NOMO-1 treated with DMSO at 0.1 percent for 48 hours (cell line): Measurements from ENCODE around the gene VIP.
"Not testable (repeated sequence)": the region's sequence is repeated elsewhere in the genome, so short reads cannot be mapped to it uniquely, and the experiment has no call there.

ENCODE experiments used
- DNase-seq: peaks from one replicate; lab custom pipeline; 2025; ENCODE audit not compliant: unreplicated experiment; lab: John Stamatoyannopoulos, UW

VIP gene

DNA sequence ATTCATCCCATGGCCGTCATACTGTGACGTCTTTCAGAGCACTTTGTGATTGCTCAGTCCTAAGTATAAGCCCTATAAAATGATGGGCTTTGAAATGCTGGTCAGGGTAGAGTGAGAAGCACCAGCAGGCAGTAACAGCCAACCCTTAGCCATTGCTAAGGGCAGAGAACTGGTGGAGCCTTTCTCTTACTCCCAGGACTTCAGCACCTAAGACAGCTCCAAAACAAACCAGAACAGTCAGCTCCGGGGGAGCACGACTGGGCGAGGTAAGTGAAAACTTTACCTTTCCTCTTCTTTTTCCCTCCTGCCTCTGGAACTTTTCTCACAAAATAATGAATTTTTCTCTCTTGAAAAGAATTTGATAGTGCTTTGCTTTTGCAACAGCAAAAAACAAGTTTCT, at the start of gene VIP:
TSS of gene VIP (plus strand) at position 104 of the 400 bp plus-strand sequence. CDS start 1,381 bp downstream, outside the sequence.
- peak; percentile 1 for DNase-seq

DNA sequence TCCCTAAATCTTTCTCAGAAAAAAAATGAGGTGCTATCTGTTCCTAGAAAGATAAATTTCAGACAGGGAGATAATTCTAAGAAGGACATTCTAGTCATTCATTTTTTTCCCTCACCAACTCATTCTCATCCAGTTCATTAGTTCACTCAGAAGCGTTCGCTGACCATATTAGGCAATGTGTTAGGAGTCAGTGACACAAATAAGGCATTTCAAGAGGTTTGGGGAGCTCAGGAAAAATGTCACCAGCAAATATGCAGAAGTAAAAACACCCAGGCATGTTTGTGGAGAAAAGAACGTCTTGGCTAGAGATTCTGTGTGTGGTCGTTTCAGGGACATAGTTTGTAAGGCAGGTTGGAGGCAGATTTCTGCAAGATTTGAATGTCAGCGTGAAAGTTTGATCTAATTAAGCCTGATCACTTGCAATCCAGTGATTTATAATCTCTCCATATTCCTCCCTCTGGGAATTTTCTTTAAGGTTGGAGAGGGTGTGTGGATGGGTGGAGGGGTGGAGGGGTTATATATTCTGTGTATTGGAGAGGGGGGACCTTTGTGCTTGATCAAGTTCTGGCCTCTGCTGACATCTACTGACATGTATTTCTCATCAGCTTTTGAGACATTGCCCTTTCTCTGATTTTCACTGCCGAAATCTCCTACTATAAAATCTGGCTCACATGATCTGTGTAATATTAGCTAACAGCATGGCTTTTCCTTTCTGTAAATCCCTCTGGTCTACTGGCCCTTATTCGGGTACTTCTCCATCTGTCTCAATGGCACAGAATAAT, 49.3 kb upstream of the VIP start:
- no peak for DNase-seq

DNA sequence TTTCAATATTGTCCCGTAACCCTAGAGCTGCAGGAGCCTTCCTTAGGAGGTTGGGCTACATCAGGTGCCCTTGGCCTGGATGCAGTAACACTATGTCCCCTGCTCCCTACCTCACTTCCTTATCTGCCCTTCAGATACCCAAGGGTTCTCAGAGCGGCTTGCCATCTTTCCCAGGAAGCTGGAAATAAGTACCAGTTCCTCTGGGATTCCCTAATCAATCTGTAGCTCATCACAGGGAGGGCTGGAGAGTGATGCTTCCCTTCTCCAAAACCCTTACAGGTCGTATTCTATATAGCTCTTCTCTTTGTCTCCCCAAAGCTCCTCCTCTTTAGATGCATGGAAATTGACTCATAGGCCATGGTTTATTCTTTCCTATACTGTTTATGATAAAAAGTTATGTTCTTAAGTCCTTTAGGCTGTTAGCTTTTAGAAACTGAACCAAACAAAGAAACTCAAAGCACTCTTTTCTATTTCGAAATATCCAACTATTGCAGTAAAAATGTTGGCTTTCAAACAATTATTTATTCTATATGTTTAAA, 48.7 kb upstream of the VIP start:
- no peak for DNase-seq

DNA sequence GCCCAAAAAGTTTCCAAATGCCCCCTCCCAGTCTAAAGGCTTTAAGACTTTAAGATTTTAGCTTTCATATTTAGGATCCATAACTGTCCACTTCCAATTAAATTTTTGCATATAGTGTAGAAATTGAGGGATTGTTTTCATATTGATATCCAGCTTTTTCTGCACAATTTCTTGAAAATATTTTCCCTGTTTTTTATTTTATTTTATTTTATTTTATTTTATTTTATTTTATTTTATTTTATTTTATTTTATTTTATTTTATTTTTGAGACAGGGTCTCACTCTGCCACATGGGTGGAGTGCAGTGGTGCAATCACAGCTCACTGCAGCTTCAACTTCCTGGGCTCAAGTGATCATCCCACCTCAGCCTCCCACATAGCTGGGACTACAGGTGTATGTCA, 46.8 kb upstream of the VIP start:
- DNase-seq: not testable (repeated sequence)

DNA sequence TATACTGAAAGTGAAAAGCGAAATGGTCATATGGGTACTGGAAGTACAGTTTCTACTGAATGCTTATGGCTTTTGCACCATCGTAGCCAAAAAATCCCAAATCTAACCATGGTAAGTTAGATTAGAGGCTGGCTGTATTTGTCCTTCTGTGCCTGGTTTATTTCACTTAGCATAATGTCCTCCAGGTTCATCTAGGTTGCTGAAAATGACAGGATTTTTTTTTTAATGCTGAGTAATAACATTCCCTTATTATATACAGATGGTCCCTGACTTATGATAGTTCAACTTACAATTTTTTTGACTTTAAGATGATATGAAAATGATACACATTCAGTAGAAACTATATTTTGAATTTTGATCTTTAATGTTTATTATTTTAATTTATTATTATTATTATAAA, 45.3 kb upstream of the VIP start:
- DNase-seq: no peak

DNA sequence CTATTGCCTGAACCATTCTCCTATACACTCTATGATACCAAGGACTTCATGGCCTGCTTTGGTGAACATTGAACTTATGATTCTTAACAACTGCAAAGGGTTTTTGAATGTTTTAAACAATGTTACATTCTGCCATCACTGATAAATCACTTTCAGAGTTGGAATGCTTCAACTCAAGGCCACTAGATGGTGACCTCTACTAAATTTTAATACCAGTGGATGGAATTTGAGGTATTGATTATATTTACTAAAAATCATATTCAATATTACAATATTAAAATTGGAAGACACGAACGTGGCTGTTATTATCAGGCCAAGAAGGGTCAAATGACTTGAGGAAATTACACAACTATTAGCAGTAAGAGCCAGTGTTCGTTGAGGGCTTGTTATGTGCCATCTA, 34.3 kb upstream of the VIP start:
- DNase-seq: no peak

DNA sequence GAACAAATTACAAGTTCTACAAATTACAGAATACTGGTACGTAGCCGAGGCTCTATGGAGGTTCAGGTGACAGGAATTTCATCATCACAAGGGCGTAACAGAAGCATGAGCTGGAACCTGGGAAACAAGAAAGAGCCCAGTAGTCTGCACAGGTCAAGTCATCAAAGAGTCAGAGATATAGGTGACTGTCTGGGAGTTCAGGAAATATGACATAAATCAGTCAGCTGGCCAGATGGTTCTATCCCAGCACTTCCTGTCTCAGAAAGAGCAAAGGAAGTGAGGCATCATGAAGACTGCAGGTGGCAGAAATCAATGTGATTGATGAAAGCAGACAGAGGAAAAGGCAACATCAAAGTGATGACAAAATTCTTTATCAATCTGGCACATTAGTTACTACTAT, 29.6 kb upstream of the VIP start:
- DNase-seq: no peak

DNA sequence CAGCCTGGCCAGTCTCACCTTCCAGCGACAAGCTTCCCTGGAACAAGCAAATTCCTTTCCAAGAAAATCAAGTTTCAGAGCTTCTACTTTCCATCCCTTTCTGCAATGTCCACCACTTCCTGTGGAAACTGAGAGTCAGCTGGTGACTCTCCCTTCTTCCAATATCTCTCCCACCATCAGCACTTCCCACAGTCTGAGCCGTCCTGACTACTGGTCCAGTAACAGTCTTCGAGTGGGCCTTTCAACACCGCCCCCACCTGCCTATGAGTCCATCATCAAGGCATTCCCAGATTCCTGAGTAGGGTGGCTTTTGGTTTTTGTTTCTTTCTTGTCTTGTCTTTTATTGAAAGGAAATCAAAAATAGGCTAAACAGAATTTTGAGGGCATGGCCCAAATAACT, 28.6 kb upstream of the VIP start:
- no peak for DNase-seq

DNA sequence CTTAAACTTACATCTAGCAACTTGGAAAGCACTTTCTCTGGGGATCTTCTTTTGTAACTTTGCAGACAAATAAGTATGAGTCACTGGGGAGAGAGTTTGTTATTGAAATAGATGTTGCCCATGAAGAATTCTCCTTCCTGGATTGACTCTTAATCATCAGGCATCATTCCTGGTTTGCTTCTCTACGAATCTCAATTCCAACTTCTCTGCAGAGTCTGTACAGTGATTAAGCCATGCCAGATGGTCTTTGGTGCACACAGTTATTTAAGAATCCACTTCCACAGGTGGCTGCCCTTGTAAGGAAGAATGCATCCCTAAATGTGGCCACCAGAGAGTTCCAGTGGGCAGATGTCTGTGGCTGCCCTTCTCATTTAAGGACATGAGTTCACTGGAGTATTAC, 27.2 kb upstream of the VIP start:
- DNase-seq: no peak

DNA sequence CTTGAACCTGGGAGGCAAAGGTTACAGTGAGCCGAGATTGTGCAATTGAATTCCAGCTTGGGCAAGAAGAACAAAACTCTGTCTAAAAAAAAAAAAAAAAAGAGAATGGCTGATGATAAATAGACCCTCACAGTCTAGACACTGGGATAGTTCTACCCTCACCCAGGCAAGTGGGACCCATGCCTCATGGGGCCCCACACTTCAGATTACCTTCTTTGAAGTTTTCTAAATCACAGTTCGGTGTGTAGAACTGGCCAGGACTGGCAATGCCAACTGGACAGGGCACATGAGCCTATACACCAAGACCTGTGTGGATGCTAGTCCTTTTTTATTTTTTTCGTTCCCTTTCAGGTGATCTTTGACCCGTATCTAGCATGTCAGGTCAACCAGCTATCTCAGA, 24.3 kb upstream of the VIP start:
- no peak for DNase-seq

DNA sequence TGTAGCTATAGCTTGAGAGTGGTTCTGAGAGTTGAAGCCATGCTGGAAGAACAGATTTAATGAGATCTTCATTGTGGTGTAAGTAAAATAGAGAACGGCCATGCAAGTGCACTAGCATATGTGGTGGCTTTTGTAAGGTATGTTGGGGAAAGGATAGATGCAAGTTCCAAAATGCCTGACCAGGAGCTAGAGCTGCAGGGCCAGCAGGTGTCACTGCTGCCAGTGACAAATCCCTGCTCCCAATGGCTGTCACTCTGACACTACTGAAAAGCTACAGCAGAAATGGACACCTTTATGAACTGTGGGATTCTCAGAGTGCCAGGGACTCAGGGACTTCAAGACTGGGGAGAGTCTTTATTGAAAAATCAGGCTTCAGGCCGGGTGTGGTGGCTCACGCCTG, 23.1 kb upstream of the VIP start:
- no peak for DNase-seq

DNA sequence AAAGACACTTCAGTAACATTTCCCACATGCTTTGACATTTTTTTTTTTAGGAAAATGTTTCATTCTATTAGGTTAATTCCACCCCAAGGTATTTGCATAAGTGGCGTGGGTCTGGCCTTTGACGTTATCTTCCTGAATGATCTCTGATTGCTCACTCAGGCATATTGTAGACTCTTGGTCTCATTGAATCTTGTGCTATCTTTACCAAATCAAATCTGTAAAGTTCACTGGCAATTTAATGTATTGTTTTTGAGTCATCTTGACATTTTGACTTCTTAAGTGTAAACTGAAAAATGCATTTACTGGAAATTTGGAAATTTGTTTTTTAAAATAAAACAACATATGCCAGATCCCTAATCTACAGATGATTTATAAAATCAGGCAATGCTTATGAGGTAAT, 16.0 kb upstream of the VIP start:
- no peak for DNase-seq

DNA sequence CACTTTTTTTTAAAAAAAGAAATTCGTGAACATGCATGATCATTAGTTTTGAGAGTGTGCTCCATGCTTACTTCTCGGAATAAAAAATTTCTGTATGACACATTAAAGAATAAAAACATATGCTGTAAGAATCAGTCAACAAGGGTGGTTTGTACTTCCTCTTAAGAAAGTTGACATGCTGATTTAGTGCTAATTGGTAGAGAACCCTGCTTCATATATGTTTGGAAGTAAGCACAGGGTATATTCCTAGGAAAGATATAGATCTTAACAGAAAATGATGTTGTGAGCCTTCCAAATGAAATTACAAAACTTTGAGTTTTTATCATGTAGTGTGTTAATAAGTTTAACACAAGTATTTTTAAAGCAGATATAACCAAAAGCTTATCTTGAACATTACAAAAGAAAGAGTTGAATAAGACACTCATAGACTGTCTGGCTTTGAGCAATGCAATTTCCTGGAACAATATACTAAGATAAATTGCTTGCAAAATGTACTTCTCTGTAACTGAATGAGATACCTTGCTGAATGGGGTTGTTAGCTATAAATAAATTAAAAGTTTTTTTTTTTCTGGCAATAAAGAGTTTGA, 13.8 kb upstream of the VIP start:
- no peak for DNase-seq

DNA sequence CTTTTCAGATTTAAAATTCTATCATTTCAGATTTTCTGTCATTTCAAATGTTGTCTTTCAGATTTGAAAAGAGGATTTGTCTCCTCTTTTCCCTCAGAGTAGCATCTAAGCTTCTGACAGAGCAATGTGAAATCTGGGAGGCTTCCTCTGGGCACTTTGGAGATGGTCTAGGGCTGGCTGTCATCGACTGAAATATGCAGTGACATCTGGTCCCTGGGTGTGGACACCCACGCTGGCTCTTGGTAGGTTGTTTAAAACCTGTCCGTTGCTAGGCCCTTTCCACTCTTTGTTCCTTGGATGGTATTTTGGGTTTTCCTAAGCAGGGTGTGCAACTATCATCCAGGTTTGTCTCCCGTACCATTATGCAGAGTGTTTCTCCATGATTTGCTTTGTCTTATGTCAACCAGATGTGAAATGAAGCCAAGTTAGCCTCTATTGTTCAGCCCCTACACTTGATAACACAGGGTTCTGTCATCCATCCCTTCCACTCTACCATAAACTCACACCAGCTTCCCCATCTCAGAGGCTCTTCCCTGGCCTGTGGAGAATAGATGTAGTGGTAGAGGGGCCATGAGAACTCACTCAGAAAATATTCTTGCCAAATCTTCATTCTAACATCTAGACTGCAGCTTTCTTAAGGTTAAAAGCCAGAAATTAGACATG, 5.0 kb upstream of the VIP start:
- DNase-seq: no peak

DNA sequence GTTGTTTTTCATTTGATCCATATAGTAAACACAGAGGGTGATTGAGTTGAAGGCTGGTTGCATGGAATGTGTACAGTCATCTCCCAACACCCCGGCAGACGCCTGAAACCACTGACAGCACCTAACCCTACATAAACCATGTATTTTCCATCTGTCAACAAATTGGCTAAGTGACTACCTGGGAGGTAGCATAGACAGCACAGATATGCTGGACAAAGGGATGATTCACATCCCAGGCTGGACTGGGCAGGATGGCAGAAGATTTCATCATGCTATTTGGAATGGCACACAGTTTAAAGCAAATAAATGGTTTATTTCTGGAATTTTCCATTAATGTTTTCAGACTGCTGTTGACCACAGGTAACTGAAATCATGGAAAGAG, 4.4 kb upstream of the VIP start:
- DNase-seq: no peak

DNA sequence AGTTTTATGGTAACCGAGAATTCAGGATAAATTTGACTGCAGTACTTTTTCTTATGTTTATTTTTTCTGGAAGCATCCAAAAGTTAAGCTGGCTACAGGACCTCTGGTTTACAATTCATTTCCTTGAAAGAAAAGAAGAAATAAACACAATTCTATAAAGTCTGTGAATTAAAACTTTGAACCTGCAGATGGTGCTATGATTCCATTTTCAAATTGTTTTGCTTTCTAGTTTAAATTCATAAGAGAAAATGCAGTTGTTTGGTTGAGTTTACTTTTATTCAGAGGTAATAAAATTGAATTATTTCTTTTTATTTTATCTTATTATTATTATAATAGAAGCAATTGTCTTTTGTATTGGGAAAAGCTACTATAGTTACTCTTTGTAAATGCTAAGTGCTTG, 1.8 kb upstream of the VIP start:
- no peak for DNase-seq

DNA sequence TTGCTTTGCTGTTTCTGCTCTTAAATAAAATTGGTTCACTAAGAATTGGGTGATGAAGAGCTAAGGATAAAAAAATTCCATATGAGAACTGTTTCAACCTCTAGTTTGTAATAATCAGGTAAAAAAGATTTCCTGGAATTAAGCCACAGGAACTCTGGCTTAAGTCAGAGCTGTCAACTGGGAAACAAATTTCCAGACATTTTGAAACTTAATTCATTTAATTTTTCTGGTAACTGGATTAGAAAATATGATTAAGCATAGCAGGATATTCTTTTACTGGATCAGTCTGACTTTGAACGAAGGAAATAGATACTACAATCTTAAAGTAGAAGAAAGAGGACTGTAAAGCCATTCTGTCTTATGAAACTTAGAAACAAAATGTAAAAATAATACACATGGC, 1.3 kb upstream of the VIP start:
- no peak for DNase-seq

DNA sequence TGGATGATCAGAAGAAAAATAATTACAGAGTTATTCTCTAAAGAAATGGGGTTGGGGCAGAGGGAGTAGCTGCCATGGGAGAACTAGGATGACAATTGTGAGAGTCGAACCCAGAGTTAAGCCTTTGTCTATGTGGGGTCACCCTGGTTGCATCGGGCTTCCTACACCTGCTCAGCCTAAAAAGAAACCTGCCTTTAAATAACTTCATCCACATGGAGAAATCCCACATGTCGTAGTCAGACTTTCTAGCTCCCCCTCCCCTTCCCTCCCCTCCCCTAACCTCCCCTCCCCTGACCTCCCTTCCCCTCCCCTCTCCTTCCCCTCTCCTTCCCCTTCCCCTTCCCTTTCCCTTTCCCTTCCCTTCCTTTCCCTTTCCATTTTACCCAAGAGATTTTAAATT, 14.7 kb downstream of the VIP start:
- DNase-seq: no peak

DNA sequence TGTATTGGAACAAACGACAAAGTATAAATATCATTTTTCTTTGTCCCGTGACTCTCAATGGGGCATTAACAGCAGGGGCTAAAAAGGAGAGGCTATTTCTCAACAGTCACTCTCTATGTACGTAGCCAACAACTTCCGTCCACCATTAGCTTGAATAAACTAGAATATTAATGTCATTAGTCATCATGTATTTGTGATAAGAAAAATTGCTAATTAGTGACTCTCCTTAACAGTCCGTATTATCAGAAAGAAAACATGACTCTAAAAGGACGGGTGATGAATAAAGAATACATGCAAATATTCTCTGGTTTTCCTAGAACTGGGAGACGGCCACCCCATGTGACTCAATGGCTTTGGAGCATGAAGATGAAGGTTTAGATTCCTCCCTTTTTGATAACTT, 18.6 kb downstream of the VIP start:
- DNase-seq: no peak

DNA sequence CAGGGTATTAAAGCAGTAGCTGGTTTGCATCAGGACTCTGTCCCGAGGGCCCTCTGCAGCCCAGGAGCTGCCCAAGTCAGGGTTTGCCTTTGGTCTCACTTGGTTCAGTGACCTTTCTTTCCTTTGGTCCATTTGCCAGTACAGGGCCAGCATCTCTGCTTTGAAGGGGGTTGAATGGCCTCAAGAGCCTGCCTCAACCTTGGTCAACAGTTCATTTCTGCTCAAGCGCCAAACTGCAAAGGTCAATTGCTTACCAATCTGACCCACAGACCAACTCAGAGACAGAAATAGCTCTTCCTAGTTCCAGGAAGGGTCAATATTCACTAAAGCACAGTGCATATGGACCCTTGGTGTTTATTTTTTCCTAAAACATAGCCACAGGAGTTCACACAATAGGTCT, 19.4 kb downstream of the VIP start:
- DNase-seq: no peak

DNA sequence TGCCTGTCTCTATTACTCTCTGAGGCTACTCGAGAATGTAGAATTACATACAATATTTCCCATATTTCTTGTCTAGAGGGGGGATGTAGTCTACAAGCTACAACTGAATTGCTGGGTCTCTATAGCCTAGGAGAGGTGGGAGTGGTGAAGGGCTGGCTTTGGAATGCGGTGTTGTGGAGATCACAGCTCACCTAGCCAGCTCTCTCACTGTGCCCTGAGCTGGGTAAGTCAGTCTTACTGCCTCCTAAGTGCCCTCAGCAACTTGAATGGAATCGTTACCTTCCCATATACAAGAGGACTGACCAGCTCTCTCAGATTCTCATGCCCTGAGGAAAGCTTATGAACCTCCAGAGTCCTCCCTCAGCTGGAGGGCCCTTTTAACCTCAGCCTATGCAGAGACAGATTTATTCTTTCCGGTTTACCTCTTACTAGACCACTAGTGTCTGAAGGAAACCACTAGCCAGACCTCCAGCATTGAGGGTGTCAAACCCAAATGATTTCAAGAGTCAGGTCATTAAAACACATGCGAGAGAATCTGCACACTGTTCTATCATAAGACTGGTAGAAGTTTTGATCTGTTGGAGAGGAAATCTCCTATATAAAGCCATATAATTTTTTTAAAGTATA, 20.6 kb downstream of the VIP start:
- DNase-seq: no peak

DNA sequence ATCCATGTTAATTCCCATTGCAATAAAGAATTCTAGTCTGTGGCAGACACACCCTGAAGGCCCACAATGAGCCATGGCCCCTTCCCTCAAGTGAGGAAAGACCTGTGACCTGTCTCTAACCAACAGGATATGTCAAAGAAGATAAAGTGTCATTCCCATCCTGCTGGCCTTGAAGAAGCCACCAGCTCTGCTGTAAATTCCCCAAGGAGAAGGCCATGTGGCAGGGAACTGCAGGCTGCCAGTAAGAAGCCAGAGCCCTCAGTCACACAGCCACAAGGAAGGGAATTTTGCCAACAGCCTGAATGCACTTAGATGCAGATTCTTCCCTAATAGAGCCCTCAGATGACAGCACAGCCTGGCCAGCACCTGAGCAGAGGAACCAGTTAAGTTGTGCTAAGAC, 24.8 kb downstream of the VIP start:
- DNase-seq: no peak
